ENCODE measurements around the gene RTP4.
A peak's percentile ranks its signal among the peaks of the same experiment; 100 is the strongest.

The RTP4 gene

GRCh38 chr3:187370051-187370450, 1.9 kb downstream of the RTP4 start:
- DNase-seq = no peak

GRCh38 chr3:187375581-187375980, 7.4 kb downstream of the RTP4 start:
- DNase-seq = no peak

- no peak for DNase-seq
Observed at GRCh38 chr3:187377842-187378241, 9.7 kb downstream of the RTP4 start.

- DNase-seq = no peak
Observed at GRCh38 chr3:187382609-187383151, 14.5 kb downstream of the RTP4 start.

DNA sequence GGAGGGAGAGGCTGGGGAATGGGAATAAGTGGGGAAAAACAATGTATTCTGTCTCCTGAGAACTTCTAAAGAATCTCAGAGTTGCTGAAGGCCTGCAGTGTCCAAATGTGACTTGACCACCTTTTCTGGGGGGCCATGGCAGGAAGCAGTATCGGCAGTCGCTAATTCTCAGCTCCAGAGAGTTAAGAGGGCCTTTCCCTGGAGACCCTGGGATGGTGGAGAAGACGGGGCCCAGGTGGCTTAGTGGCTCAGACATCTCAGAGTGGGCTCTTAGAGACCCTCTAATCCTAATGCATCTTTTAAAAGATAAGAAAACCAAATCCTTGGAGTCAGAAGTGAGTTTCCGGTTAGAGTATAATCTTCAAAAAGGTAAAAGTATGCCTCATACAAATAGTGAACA, 15.1 kb downstream of the RTP4 start:
- DNase-seq = no peak

GRCh38 chr3:187385296-187385695, 17.1 kb downstream of the RTP4 start:
- DNase-seq = no peak

GRCh38 chr3:187396661-187397060, 28.5 kb downstream of the RTP4 start:
- no peak for DNase-seq

GRCh38 chr3:187398955-187399354, 30.8 kb downstream of the RTP4 start:
- DNase-seq = peak; percentile 23

DNA sequence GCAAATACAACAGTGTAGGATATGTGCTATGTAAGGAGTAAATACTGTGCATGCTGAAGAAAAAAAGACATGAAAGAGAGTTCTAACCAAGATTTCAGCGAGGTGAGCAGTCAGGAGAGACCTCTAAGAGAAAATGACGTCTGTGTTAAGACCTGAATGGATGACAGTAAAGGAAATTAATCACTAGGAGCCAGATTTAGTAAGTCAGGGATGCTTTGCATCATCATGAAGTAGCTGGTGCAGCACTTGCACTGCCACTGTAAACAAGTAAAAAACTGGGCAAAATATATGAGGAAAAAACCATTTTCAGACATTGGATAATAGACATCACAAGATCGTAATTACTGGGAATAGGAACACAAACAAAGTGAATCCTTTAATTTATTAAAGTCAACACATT, 32.6 kb downstream of the RTP4 start:
- no peak for DNase-seq

DNA sequence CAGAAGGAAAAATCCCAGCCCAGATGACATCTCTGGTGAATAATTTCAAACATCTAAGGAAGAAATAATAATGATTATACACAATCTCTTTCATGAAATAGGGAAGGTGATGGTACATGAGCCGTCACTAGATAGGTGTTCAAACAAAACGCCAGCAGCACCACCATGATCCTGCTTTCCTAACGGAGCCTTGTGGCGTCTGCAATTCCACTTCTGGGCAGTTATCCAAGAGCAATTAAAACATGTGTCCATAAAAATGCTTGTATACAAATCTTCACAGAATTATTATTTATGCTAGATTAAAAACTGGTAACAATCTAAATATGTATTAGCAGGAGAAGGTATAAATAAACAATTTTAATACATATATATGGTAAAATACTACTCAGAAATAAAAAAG, 33.7 kb downstream of the RTP4 start:
- DNase-seq = no peak

GRCh38 chr3:187403768-187404288, 35.6 kb downstream of the RTP4 start:
- no peak for DNase-seq

GRCh38 chr3:187406927-187407326, 38.7 kb downstream of the RTP4 start:
- no peak for DNase-seq

- DNase-seq = peak; percentile 4
Observed at GRCh38 chr3:187411991-187412781, 44.0 kb downstream of the RTP4 start.

All from NCI-H2227 treated with DMSO at 0.1 percent for 48 hours (cell line).